Muscle of arm (tissue), 14 donors: Measurements from ENCODE around the gene SLC7A8. TPM values are rescaled to one million over a fixed set of nuclear protein-coding genes. Genes with fewer than 3 reads are reported as not detected.
"Not testable (repeated sequence)": the region's sequence is repeated elsewhere in the genome, so short reads cannot be mapped to it uniquely, and the experiment has no call there.

Experiments
- DNase-seq: peaks from one replicate; pipeline ENCODE4 v3.0.0-alpha.2; 2013
- long read RNA-seq, 11 donors: transcript quantifications; one replicate each; lab custom pipeline, GENCODE V29; 2026
- polyA plus RNA-seq, 12 donors: library from polyadenylated mRNA; unstranded; fragments of 120-200 nt; gene quantifications; one replicate each; pipeline ENCODE4 v1.2.1, GENCODE V29; 2013; ENCODE audit not compliant: insufficient read length in 12 of 12

Gene SLC7A8
- 10 to 100 TPM in 2 of 12 donors, 1 to 10 TPM in 9, not detected in 1; 2.6 to 29.0 (median 4.2) TPM for polyA plus RNA-seq
- long read RNA-seq, donor 1, full-length matches to known transcripts = 5 of 5 reads
- long read RNA-seq, donor 1, partial matches to known transcripts = 0 of 5 reads
- long read RNA-seq, donor 1, other reads (novel, unspliced or antisense) = 0 of 5 reads
- long read RNA-seq, donor 2 = 0 reads
- long read RNA-seq, donor 3 = 0 reads
- long read RNA-seq, donor 4, partial matches to known transcripts = 0 of 1 reads
- long read RNA-seq, donor 4, other reads (novel, unspliced or antisense) = 0 of 1 reads
- long read RNA-seq, donor 5, full-length matches to known transcripts = 2 of 2 reads
- long read RNA-seq, donor 5, partial matches to known transcripts = 0 of 2 reads
- long read RNA-seq, donor 5, other reads (novel, unspliced or antisense) = 0 of 2 reads
- long read RNA-seq, donor 6 = 0 reads
- long read RNA-seq, donor 7, full-length matches to known transcripts = 1 of 1 reads
- long read RNA-seq, donor 7, partial matches to known transcripts = 0 of 1 reads
- long read RNA-seq, donor 7, other reads (novel, unspliced or antisense) = 0 of 1 reads
- long read RNA-seq, donor 8, full-length matches to known transcripts = 4 of 4 reads
- long read RNA-seq, donor 8, partial matches to known transcripts = 0 of 4 reads
- long read RNA-seq, donor 8, other reads (novel, unspliced or antisense) = 0 of 4 reads
- long read RNA-seq, donor 9, full-length matches to known transcripts = 2 of 2 reads
- long read RNA-seq, donor 9, partial matches to known transcripts = 0 of 2 reads
- long read RNA-seq, donor 9, other reads (novel, unspliced or antisense) = 0 of 2 reads
- long read RNA-seq, donor 10, partial matches to known transcripts = 0 of 1 reads
- long read RNA-seq, donor 10, other reads (novel, unspliced or antisense) = 0 of 1 reads
- long read RNA-seq, donor 11, partial matches to known transcripts = 0 of 1 reads
- long read RNA-seq, donor 11, other reads (novel, unspliced or antisense) = 0 of 1 reads

DNA sequence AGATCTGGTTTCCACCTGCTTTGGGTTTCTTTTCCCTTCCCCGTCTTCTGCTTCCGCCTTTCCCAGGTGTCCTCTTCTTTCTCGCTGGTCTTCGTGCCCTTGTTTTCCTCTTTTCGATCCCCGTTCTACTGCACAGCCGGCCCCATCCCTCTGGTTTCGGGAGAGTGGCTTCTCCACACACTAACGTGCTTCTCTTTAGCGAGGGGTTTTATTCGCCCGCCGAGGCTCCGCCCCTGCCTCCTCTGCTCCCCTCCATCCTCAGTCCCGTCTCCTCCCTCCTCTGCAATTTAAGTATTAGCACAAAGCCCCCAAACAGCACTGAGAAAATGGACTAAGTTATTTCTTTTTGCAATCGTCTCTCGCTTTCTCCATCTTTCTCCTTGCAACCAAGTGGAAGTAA, at the start of gene SLC7A8:
Gene SLC7A8 (minus strand): TSS at position 182 of the 400 bp plus-strand sequence. CDS start 746 bp downstream, outside the sequence.
- DNase-seq = peak; percentile 62

DNA sequence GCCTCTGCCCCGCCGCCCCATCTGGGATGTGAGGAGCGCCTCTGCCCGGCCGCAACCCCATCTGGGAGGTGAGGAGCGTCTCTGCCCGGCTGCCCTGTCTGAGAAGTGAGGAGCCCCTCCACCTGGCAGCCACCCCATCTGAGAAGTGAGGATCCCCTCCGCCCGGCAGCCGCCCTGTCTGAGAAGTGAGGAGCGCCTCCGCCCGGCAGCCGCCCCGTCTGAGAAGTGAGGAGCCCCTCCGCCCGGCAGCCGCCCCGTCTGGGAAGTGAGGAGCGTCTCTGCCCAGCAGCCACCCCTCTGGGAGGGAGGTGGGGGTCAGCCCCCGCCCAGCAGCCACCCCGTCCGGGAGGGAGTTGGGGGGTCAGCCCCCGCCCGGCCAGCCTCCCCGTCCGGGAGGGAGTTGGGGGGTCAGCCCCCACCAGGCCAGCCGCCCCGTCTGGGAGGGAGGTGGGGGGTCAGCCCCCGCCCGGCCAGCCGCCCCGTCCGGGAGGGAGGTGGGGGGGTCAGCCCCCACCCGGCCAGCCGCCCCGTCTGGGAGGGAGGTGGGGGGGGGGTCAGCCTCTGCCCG, 48.9 kb upstream of the SLC7A8 start:
- DNase-seq = not testable (repeated sequence)

DNA sequence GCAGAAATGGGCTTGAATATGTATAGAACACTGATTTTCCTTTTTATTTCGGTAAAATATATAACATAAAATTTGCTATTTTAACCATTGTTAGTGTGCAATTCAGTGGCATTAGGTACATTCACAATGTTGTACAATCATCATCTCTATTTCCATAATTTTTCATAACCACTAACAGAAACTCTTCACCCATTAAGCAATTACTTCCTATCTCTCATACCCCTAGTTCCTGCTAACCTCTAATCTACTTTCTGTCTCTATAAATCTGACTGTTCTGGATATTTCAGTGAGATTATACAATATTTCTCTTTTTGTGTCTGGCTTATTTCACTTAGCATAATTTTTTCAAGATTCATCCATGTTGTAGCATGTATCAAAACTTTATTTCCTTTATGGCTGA, 45.4 kb upstream of the SLC7A8 start:
- DNase-seq = no peak

DNA sequence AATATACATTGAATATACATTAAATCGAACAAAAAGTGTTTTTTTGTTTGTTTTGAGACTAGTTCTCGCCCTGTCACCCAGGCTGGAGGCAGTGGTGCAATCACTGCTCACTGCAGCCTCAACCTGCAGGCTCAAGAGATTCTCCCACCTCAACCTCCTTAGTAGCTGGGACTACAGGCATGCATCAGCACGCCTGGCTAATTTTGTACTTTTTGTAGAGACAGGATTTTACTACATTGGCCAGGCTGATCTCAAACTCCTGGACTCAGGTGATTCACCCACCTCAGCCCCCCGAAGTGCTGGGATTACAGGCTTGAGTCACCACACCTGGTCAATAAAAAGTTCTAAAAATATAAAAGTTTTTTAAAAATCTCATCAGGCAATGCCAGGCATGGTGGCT, 44.1 kb upstream of the SLC7A8 start:
- DNase-seq = no peak

DNA sequence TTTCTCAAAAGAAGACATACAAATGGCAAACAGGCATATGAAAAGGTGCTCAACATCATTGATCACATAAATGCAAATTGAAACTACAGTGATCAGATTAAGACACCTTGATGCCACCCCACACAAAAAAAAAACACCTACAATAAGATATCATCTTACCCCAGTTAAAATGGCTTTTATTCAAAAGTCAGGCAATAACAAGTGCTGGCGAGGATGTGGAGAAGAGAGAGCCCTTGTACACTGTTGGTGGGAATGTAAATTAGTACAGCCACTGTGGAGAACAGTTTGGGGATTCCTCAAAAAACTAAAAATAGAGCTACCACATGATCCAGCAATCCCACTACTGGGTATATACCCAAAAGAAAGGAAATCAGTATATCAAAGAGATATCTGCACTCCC, 41.5 kb upstream of the SLC7A8 start:
- not testable (repeated sequence) for DNase-seq

DNA sequence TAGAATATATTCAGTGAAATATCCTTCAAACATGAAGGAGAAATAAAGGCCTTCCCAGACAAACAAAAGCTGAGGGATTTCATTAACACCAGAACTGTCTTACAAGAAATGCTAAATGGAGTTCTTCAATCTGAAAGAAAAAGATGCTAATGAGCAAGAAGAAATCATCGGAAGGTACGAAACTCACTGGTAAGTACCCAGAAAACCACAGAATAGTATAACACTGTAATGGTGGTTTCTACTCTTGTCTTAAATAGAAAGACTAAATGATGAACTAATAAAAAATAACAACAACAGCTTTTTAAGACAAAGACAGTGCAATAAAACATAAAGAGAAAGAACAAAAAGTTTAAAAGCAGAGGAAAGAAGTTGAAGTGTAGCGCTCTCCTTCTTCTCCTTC, 35.6 kb upstream of the SLC7A8 start:
- no peak for DNase-seq

DNA sequence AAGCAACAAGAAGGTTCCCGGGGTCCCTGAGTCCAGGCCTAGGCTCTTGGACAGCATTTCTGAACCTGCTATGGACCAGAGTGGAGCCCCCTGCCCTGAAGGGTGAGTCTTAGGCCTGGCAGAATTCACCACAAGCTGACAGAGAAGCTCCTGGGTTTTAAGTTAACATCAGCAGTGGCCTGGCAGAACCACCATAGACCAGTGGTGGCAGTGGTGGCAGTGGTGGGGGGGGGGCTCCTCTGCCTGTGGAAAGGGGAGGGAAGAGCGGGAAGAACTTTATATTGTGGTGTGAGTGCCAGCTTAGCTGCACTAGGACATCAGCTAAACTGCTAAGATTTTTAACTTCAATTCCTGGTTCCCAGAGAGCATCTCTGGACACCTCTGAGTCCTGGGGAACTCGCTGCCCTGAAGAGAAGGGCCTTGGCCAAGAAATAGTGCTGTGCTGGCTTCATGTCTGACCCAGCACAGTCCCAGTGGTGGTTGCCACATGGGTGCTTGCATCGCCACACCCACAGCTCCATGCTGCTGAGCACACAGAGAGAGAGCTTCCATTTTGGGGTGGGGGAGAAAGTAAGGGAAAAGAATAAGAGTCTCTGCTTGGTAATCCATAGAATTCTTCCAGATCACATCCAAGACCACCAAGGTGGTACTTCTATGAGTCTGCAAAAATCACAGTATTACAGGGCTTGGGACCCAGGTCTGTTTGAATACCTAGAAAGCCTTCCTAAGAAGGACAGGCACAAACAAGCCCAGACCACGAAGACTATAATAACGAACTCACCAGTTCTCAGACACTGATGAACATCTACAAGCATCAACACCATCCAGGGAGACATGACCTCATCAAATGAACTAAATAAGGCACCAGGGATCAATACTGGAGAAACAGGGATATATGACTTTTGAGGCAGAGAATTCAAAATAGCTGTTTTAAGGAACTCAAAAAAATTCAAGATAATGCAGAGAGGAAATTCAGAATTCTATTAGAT, 33.9 kb upstream of the SLC7A8 start:
- no peak for DNase-seq

DNA sequence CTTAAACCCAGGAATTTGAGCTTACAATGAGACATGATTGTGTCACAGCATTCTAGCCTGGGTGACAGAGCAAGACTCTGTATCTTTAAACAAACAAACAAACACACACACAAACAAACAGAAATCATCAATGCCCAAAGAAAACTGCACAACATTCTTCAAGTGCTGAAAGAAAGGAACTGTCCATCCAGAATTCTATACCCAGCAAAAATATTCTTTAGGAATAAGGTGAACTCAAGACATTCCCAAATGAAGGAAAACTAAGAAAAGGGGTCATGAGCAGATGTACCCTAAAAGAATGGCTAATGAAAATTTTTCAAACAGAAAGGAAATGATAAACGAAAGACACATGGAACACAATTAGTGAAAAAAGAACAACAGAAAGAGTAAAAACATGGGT, 32.0 kb upstream of the SLC7A8 start:
- DNase-seq = no peak

DNA sequence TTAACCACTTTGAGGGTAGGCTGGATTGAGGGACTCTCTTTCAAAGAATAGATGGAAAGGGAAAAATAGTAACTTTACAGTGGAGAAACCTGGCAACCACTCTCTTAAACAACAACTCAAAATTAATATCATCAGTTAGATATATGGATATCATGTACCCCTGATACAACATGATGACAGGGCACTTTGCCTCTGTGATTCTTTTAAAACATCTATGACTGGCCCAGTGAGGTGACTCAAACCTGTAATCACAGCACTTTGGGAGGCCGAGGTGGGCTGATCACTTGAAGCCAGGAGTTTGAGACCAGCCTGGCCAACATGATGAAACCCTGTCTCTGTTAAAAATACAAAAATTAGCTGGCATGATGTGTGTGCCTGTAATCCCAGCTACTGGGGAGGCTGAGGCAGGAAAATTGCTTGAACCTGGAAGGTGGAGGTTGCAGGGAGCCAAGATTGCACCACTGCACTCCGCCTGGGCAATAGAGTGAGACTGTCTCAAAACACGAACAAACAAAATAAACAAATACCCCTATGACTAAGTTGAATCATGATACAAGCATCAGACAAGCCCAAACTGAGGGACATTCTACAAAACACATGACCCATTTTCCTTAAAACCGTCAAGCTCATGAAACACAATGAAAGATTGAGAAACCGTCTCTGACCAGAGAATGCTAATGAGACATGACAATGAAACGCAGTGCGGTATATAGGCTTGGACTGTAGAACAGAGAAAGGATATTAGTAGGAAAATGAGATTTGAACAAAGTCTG, 26.4 kb upstream of the SLC7A8 start:
- no peak for DNase-seq

DNA sequence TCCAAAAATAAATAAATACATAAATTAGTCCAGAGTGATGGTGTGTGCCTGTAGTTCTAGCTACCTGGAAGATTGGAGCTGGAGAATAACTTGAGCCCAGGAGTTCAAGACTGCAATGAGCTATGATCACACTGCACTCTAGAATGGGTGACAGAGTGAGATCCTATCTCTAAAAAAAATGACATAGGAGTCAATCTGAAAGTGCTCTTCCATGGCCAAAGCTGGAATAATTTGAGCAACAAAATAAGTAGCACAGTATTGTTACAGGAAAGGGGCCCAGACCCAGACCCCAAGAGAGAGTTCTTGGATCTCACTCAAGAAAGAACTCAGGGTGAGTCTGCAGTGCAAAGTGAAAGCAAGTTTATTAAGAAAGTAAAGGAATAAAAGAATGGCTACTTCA, 24.9 kb upstream of the SLC7A8 start:
- DNase-seq = peak; percentile 4

DNA sequence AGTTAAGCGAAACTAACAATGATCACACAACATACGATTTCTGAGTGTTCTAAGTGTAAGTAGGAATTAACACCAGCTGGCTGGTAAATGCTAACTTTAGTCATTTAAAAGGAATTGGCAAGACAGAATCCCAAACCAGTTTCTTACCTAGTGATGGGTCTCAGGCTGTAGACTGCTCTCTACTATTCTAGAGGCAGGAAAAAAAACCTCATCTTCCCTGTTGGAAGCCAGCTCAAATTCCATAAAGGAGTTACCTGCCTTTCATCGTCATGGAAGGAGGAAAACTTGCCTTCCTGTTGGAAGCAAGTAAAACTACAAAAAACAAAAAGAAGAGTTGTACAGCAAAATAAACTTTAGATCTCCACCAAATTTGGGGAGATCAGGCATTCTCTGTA, 23.7 kb upstream of the SLC7A8 start:
- no peak for DNase-seq

DNA sequence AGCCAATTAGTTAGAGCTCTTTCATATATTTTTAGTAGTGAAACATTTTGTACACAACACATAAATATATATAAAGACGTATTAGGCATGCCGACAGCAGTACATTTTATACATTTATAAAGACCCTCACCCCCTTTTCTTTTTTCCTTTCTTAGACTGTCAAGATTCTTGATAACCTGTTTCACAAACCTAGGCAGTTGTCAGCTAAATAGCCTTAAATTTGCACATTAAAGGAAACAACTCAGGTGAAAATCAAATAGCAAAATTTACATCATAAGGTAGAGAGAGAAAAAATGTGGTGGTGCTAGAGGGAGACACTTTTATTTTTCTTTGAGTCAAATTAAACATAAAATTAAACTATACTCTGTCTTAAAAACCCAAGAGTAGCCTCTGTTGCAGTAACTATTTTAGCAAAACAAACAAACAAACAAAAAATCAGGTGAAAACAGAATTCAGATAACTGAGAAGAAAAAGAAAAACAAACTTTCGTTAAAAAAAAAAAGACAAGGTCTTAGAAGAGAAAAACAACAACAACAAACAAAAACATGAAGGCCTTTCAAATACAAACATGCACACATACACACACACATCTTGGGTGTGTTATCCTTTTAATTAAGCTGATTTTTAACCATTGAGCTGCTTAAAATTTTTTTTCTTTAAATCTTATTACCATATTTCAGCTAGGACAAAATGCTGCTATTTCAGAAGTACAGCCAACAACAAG, 23.1 kb upstream of the SLC7A8 start:
- no peak for DNase-seq

DNA sequence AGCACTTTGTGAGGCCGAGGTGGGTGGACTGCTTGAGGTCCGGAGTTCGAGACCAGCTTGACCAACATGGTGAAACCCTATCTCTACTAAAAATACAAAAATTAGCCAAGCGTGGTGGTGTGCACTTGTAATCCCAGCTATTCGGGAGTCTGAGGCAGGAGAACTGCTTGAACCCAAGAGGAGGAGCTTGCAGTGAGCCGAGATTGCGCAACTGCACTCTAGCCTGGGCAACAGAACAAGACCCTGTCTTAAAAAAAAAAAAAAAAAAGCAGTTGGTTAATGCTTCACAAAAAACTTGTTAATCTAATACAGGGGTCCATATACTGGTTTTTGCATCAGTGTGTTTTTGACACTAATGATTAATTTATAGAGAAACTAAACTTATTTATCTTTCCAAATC, 18.5 kb upstream of the SLC7A8 start:
- no peak for DNase-seq

DNA sequence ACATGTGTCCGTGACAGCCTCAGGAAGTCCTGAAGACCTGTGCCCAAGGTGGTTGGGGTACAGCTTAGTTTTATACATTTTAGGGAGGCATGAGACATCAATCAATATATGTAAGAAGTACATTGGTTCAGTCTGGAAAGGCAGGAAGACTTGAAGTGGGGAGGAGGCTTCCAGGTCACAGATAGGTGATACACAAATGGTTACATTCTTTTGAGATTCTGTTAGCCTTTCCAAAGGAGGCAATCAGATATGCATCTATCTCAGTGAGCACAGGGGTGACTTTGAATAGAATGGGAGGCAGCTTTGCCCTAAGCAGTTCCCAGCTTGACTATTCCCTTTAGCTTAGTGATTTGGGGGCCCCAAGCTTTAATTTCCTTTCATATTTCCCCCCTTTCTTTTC, 15.7 kb upstream of the SLC7A8 start:
- DNase-seq = not testable (repeated sequence)

DNA sequence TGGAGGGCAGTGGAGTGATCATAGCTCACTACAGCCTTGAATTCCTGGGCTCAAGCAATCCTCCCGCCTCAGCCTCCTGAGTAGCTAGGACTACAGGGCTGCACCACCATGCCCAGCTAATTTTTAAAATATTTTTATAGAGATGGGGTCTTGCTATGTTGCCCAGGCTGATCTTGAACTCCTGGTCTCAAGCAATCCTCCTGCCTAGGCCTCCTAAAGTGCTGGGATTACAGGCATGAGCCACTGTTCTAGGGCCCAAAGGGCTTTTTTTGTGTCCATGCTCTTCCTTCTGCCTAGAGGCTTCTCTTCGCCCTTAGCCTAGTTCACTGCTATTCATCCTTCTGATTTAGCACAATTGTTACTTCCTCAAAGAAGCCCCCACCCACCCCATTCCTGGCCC, 13.0 kb upstream of the SLC7A8 start:
- not testable (repeated sequence) for DNase-seq

DNA sequence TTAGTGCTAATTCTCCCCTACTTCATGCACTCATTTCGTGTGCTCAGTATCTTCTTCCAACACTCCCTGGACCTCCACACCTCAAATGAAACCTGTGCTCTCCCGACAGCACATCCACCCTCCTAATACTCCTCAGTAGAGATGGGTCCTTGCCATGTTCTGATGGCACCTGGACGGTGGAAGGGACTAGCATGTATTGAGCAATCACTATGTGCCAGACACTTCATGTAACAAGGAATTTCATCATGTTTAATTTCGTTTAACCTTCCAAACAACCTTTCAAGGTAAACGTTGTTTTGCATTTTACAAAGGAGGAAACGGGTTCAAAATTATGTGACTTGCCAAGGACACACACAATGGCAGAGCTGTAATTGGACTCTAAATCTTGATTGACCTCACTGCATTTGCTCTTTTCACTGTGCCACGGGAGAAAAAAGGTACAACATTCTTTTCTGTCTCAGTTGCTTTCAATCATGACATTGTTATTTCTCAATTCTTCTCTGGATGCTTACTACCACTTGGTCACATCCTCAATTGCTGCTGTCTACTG, 12.2 kb upstream of the SLC7A8 start:
- DNase-seq = no peak

DNA sequence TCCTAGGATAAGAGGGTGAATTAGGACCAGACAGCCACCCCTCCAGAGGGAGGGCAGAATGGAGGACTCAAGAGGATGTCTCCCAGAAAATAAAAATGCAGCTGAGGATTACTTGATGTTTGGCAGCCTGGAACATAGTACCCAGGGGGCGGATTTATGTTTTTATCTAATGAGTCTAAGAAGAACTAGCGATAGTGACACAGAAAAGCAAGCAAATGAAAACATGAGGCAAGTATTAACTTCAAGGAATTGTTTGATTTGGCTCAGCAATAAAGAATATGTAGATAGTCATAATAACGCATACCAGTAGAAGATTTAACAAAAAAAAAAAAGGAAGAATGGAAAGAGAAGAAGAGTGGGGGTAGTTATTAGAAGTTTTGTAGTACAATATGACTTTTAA, 10.0 kb upstream of the SLC7A8 start:
- no peak for DNase-seq

DNA sequence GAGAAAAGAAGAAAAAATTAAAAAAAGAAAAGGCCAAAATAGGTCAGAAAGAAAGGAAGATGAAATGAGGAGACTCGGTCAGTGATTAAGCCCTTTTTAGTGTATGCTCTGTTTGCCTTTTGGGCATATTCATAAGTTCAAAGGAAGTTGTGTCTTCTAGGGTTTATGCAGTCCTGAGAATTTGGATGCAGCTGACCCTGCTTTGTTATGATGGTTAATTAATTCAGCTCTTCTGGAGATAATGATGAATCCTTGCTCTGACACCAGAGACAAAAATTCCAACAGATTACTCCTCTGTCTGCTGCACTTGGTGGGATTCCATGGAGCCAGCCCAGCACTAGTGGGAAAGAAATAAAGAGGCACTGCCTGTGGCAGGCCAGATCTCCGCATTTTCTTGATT, 4.5 kb upstream of the SLC7A8 start:
- no peak for DNase-seq
